ENCODE measurements around the gene ZNRF1. TPM values are rescaled to one million over a fixed set of nuclear protein-coding genes. Genes with fewer than 3 reads are reported as not detected.

ZNRF1 gene
- total and polyA plus RNA-seq, 2 of the 8 experiments (the other 6 are each of a cell fraction or from before 2014, with no cell fraction given), result 33.5 to 52.9 TPM

DNA sequence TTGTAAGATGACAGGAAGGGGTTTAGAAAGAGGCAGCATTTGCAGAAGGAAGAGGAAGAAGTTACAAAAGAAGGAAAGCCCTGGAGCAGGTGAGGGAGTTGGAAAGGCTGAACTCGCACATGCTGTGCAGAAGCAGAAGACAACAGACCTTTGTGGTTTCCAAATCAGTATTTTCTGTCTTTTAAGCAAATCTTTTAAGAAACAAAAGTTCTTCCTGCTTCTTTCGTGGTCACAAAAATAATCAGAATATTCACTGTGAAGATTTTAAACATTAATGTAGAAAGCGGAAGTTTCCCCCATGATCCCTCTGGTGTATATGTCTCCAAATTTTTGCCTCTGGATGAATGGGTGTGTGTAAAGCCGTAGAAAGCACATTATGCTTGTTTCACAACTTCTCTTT lies 25.8 kb downstream of the ZNRF1 start (continued):
- TF ChIP-seq TAF7 (optimal IDR thresholded peaks at IDR 0.05; ENCODE audit: borderline replicate concordance, low read depth, low read length) (no peak), CREB1 (IDR thresholded peaks at IDR 0.05) (no peak)

Data from H1 (cell line).